ENCODE data around the gene CIAO1.
"Not testable (repeated sequence)": the region's sequence is repeated elsewhere in the genome, so short reads cannot be mapped to it uniquely, and the experiment has no call there.

Gene CIAO1
- long read RNA-seq, donor 1, transcript CIAO1-203 (7 exons, 1,533 nt) = major isoform, 23 of 209 reads
- long read RNA-seq, donor 1, partial matches to known transcripts = 162 of 209 reads
- long read RNA-seq, donor 1, other reads (novel, unspliced or antisense) = 24 of 209 reads
- long read RNA-seq, donor 2, transcript CIAO1-203 (7 exons, 1,533 nt) = major isoform, 17 of 17 reads
- long read RNA-seq, donor 2, partial matches to known transcripts = 0 of 17 reads
- long read RNA-seq, donor 2, other reads (novel, unspliced or antisense) = 0 of 17 reads
- long read RNA-seq, donor 3, transcript CIAO1-203 (7 exons, 1,533 nt) = major isoform, 15 of 16 reads
- long read RNA-seq, donor 3, partial matches to known transcripts = 0 of 16 reads
- long read RNA-seq, donor 3, other reads (novel, unspliced or antisense) = 0 of 16 reads
- long read RNA-seq, donor 4, transcript CIAO1-203 (7 exons, 1,533 nt) = major isoform, 34 of 299 reads
- long read RNA-seq, donor 4, partial matches to known transcripts = 264 of 299 reads
- long read RNA-seq, donor 4, other reads (novel, unspliced or antisense) = 0 of 299 reads
- long read RNA-seq, donor 5, transcript CIAO1-203 (7 exons, 1,533 nt) = major isoform, 27 of 27 reads
- long read RNA-seq, donor 5, partial matches to known transcripts = 0 of 27 reads
- long read RNA-seq, donor 5, other reads (novel, unspliced or antisense) = 0 of 27 reads
- long read RNA-seq, donor 6, transcript CIAO1-203 (7 exons, 1,533 nt) = major isoform, 39 of 39 reads
- long read RNA-seq, donor 6, partial matches to known transcripts = 0 of 39 reads
- long read RNA-seq, donor 6, other reads (novel, unspliced or antisense) = 0 of 39 reads
- long read RNA-seq, donor 7, transcript CIAO1-203 (7 exons, 1,533 nt) = major isoform, 43 of 50 reads
- long read RNA-seq, donor 7, partial matches to known transcripts = 7 of 50 reads
- long read RNA-seq, donor 7, other reads (novel, unspliced or antisense) = 0 of 50 reads
- long read RNA-seq, donor 8, transcript CIAO1-203 (7 exons, 1,533 nt) = major isoform, 23 of 183 reads
- long read RNA-seq, donor 8, partial matches to known transcripts = 154 of 183 reads
- long read RNA-seq, donor 8, other reads (novel, unspliced or antisense) = 6 of 183 reads

DNA sequence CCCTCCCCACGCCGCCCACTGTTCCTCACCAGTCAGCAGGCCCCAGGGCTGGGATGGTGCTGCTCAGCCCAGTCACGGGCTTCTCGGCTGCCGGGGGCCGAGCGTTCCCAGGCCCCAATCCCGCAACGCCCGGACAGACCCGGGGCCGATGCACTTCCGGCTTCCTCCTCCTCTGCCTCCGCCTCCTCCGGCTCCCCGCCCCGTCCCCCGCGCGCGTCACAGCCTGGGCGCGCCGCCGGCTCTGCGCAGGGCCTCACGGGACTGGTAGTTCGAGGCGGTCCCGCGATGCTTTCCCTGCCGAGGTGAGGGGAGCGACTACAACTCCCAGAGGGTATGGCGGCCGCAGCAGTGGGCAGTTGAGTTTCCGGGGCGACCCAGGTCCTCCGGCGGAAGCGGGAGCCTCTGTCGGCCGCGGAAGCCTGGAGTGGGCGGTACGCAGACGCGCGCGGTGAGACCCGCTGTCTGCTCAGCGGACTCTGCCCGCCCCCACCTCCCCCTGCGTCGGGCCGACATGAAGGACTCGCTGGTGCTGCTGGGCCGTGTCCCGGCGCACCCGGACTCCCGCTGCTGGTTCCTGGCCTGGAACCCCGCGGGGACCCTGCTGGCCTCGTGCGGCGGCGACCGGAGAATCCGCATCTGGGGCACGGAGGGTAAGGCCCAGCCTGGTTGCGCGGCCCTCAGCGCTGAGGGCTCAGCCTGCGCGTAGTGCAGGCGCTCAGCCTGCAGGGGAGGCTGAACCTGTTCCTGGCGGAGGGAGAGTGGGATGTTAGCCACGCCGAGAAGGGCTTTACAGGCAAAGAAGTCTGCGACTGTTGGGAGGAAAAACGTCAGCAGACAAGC is at the start of gene CIAO1, which contains the start of gene TMEM127:
CIAO1 (plus strand) TSS at position 386 of the 840 bp plus-strand sequence; CDS start at position 512, 126 bp downstream.
TMEM127 (minus strand) TSS at position 158 of the 840 bp plus-strand sequence. CDS start 616 bp downstream, outside the sequence.
- DNase-seq = peak; percentile 91

DNA sequence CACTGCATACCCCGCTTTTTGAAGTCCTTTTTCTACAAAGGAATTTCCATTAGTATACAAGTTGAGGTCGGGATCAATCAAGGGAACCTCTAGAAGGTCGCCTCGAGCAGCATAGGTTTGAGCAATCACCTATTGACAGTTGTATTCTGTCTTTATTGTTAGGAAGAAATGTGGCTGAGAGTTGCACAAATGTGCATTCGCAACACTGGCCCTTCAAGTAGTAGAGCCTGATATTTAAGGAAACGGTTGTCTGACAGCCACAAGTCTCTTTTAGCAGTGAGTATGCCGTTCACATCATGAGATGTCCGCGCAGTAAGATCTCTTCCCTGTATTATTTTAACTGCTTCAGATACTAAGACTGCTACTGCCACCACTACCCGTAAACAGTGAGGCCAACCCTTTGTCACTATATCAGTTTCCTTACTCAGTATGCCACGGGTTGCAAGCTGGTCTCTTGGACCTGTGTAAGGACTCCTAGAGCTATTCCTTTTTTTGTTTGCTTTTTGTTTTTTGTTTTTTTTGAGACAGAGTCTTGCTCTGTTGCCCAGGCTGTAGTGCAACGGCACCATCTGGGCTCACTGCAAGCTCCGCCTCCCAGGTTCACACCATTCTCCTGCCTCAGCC is 47.4 kb upstream of the CIAO1 start:
- no peak for DNase-seq

- DNase-seq = not testable (repeated sequence)
Measured at GRCh38 chr2:96219959-96220358, 46.1 kb upstream of the CIAO1 start.

- DNase-seq = not testable (repeated sequence)
Measured at GRCh38 chr2:96221106-96221505, 44.9 kb upstream of the CIAO1 start.

GRCh38 chr2:96225016-96225533 is 41.0 kb upstream of the CIAO1 start:
- no peak for DNase-seq

DNA sequence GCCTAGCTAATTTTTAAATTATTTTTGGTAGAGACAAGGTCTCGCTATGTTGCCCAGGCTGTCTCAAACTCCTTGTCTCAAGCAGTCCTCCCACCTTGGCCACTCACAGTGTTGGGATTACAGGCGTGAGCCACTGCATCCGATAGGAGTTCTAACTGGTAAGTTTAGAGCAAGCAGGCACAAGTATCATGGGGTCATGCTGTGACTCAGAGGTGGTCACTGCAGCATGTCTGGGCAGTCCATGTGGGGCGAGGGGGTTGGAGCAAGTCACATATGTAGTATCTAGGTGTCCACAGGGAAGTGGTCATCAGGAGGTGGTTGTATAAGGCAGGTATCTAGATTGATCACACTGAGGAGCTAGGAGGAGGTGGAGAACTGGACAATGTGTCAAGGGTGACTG is 34.7 kb upstream of the CIAO1 start:
- DNase-seq = no peak

DNA sequence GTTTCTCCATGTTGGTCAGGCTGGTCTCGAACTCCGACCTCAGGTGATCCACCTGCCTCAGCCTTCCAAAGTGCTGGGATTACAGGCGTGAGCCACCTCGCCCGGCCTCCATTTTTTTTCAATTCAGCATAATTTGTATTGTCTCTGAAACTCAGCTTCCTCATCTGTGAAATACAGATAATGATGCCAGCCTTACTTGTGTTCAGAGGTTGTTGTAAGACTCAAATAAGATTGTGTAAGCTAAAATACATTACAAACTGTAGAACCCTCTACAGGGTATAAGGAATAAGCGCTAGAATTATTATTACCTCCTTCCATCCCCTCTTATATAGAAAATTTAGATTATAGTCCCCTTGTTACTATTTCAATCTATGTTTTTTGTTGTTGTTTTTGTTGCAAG is 32.6 kb upstream of the CIAO1 start:
- no peak for DNase-seq

DNA sequence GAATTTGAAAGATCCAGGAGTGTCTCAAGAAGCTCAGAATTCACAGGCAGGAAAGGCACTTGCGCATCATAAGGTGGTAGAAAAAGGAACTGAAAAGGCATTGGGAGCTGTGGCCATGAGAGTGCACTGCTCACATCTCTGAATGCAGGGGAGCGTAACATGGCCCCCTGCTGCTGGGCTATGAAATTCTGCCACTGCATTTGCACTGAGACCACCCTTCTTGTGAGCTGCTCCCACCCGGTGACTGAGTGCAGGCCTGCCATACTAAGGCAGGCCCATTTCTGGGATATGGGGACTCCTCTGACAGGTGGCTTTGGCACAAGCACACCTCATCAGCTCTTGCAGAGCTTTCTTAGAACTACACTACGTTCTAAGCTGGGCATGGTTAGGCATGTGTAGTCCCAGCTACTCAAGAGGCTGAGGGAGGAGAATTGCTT is 32.1 kb upstream of the CIAO1 start:
- no peak for DNase-seq

GRCh38 chr2:96236882-96237281 is 29.1 kb upstream of the CIAO1 start:
- no peak for DNase-seq

DNA sequence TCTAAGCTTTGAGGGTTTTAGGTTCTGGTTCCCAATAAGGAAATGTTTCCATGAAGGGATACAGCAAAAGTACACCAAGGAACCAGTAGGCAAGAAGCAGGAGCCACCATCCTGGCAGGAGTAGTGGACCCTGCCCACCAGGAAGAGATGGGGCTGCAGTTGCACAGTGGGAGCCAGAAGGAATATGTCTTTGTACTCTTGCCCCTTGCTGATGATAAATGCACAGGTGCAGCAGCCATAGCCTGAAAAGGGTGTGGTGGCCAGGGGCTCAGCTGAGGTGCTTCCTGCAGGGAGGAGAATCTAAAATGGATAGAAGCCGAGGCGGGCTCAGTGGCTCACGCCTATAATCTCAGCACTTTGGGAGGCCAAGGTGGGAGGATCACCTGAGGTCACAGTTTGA is 27.8 kb upstream of the CIAO1 start:
- DNase-seq = no peak

- no peak for DNase-seq
Measured at GRCh38 chr2:96239091-96239490, 26.9 kb upstream of the CIAO1 start.

DNA sequence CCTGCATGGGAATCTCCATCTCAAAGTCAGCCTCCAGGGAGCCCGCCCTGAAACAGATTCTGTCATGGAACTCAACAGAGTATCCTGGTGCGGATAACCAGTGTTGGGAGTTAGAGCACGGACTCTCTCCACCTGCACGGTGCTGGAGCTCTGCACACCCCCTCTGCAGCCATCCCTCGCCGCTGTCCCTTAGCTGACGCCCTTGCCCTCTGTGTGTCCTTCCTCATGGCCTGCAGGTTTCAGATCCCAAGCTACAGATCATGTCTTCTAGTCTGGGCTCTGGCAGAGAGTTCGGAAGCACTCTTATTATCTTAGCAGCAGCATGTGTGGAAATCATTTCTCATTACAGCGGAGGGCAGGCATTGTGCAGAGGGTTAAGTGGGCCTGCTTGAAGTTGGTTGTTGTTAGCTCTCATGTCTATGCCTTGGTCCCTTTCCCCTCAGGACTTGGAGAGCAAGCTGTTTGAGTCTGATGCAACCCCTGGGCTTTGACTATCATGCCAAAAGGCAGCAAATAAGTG is 26.2 kb upstream of the CIAO1 start:
- no peak for DNase-seq

DNA sequence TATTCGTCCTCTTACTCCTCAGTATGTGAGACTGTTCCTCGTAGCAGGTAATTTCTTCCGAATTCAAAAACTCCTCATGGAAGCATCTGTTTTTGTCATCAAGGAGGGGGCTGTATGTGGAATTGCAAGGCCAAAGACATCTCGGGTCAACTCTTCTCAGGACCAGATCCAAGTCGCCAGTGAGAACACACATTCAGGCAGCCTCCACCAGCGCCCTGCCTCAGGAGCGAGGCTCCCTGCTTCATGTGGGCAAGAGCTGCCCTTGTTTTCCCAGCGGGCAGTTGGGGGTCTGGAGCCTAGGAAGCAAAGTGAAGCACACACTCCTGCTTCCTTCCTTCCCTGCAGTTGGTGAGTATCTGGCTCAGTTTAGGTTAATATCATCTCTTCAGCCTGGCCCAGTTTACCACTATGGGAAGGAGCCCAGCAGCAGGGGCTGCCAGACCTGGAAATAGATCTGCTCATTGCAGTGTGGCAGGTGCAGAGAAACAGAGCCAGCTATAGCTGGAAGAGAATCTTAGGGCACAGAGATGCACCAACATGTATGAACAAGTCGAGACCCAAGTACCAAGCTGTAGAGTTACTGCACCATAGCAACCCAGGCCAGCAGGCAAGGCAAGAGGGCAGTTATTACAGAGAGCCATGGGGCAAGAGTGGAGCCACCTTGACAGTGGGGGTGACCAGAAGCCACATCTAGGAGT is 25.5 kb upstream of the CIAO1 start:
- no peak for DNase-seq

DNA sequence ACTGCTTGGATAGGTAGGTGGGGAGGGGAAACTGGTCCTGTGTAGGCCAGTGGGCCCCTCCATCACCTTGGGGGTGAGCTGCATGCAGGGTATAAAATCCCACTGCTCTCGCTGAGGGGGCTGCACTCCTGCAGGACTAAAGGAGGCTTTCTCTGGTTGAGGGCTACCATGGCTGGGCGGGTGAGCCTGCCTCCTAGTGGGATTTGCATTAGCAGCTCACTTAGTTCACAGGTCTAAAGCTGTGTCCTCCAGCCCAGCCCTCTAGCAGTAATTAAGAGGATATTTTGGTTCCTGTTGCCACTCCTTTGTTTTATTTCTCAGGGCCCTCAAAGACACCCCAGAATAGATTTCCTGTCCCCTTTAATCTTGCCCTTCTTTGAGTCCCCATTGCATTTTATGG is 24.8 kb upstream of the CIAO1 start:
- no peak for DNase-seq

GRCh38 chr2:96241900-96242611 is 24.0 kb upstream of the CIAO1 start:
- DNase-seq = no peak

- DNase-seq = no peak
Measured at GRCh38 chr2:96243843-96244242, 22.2 kb upstream of the CIAO1 start.

DNA sequence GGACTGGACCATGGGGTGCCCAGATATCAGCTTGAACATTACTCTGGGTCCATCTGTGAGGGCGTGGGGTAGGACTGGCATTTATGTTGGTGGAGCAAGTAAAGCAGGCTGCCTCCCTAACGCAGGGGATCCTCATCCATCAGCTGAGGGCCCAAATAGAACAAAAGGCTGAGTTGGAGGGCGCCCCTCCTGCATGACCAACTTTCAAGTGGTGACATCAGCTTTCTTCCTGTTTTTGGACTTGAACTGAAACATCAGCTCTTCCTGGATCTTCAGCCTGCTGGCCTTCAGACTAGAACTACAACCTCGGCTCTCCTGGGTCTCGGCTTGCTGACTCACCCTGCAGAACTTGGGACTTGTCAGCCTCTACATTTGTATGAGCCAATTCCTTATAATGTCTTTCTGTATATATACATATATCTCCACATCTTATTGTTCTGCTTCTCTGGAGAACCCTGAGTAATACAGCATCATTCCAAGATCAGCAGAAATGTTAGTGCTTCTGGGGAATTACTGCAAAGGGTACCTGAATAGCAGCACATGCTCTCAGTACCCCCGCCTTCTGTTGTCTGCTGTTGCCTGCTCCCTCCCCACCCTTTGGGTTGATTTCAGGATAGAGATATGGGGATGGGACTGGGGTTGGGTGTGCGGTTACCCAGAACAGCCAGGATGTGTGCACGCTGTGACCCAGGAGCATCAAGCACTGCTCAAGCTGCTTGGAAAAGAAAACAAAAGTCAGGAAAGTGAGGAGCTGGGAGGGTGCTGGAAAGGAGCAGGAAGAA is 20.2 kb upstream of the CIAO1 start:
- DNase-seq = no peak

DNA sequence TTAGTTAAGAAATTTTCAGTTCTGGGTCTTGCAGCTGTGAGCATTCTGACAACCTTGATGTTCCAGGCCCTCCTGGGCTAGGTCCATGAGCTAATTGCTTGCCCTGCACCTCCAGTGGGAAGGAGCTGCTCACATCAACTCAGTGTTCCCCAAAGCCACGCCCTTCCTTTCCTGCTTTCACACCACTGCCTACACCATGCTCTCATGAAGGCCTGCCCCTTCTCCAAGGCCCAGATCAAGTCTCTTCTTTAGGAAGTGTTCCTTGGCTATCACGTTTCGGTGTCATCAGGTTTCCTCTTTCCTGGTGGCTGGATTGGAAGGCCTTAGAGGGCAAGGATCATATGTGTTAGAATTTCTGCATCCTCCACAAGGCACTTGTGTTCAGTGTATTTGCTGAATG is 19.0 kb upstream of the CIAO1 start:
- DNase-seq = no peak

GRCh38 chr2:96247896-96248295 is 18.1 kb upstream of the CIAO1 start:
- no peak for DNase-seq
